Activated CD4-positive, alpha-beta memory T cell treated with anti-CD3 and anti-CD28 coated beads for 36 hours (primary cell): ENCODE data around the gene CDK17. TPM values are rescaled to one million over a fixed set of nuclear protein-coding genes. Genes with fewer than 3 reads are reported as not detected.
"Not testable (repeated sequence)": the region's sequence is repeated elsewhere in the genome, so short reads cannot be mapped to it uniquely, and the experiment has no call there.

ENCODE experiments used
- CTCF ChIA-PET: fragments of 350-600 bp; sonication (Branson Sonifier 250); formaldehyde crosslinking; loops from one replicate; lab custom pipeline; 2021; ENCODE audit warnings: antibody characterized with exemption, inconsistent platforms; lab: Charles Lee
- POLR2A ChIA-PET: fragments of 350-600 bp; sonication (Branson Sonifier 250); formaldehyde crosslinking; loops from one replicate; lab custom pipeline; 2021; ENCODE audit warnings: antibody characterized with exemption; lab: Charles Lee
- DNase-seq: peaks from one replicate; pipeline ENCODE4 v3.0.0-alpha.2; 2020
- H3K27ac Mint-ChIP-seq: one replicate; pipeline ENCODE4 v1.8.0; 2021; ENCODE audit warnings: mixed read lengths
- H3K27me3 Mint-ChIP-seq: one replicate; pipeline ENCODE4 v1.8.0; 2021; ENCODE audit warnings: mixed read lengths
- H3K36me3 Mint-ChIP-seq: one replicate; pipeline ENCODE4 v1.8.0; 2021; ENCODE audit warnings: mixed read lengths
- H3K4me1 Mint-ChIP-seq: one replicate; pipeline ENCODE4 v1.8.0; 2021; ENCODE audit warnings: low read depth, mixed read lengths
- H3K4me3 Mint-ChIP-seq: one replicate; pipeline ENCODE4 v1.8.0; 2021; ENCODE audit warnings: mild to moderate bottlenecking, mixed read lengths
- H3K9me3 Mint-ChIP-seq: one replicate; pipeline ENCODE4 v1.8.0; 2021; ENCODE audit warnings: mixed read lengths
- intact Hi-C: fragments of 100-400 bp; cut with micrococcal nuclease; formaldehyde crosslinking; loops from one replicate; pipeline ENCODE4 v1.15.1; 2023
- total RNA-seq, 2 experiments: library from RNA; stranded (reverse); gene quantifications; one replicate each; pipeline ENCODE4 v1.2.3, GENCODE V29; 2021

The CDK17 gene
- total RNA-seq, 2 experiments from 2014 or later, result 34.5 to 35.7 TPM

- POLR2A ChIA-PET, result no interaction called here
- intact Hi-C loops, result no loop called here
Observed at GRCh38 chr12:96387981-96388380, 12.3 kb downstream of the CDK17 start.

GRCh38 chr12:96386794-96387193 lies 13.4 kb downstream of the CDK17 start:
- Mint-ChIP-seq H3K4me1 (peaks cover 62% of the 10 kb centered on the region), H3K9me3 (peaks cover 8% of the 10 kb centered on the region), H3K4me3 (no peak overlapping the region), H3K27ac (peak overlapping the region; percentile 39), H3K27me3 (no peaks in the 10 kb centered on the region), H3K36me3 (peaks cover 13% of the 10 kb centered on the region)
- no peak for DNase-seq
- ChIA-PET CTCF (no interaction called here), POLR2A (no interaction called here)
- intact Hi-C loops, result no loop called here

More at GRCh38 chr12:96387981-96388380, 12.3 kb downstream of the CDK17 start:
- H3K4me1 Mint-ChIP-seq, result peaks cover 55% of the 10 kb centered on the region
- no peak for DNase-seq
- no peak overlapping the region for H3K27ac Mint-ChIP-seq
- H3K4me3 Mint-ChIP-seq, result no peak overlapping the region
- CTCF ChIA-PET, result interaction anchor here (0.7 to 2.4 kb wide), 2 partner anchors 13 to 49 kb away, joined by 3 to 11 read pairs; partner anchors contain the start of gene CDK17
- H3K9me3 Mint-ChIP-seq, result peaks cover 1% of the 10 kb centered on the region
- H3K27me3 Mint-ChIP-seq, result no peaks in the 10 kb centered on the region
- H3K36me3 Mint-ChIP-seq, result peaks cover 7% of the 10 kb centered on the region

- CTCF ChIA-PET, result interaction anchor here (1.3 kb wide), 1 partner anchor 16 kb away, joined by 11 read pairs; the partner anchor contains the start of gene CDK17
- peaks cover 13% of the 10 kb centered on the region for H3K36me3 Mint-ChIP-seq
- H3K27ac Mint-ChIP-seq, result no peak overlapping the region
- POLR2A ChIA-PET, result interaction anchor here (0.7 kb wide), 1 partner anchor 89 kb away, joined by 3 read pairs; no protein-coding TSS in a partner anchor
- intact Hi-C loops, result no loop called here
- no peaks in the 10 kb centered on the region for H3K27me3 Mint-ChIP-seq
- no peak for DNase-seq
- peaks cover 71% of the 10 kb centered on the region for H3K4me1 Mint-ChIP-seq
- H3K9me3 Mint-ChIP-seq, result peaks cover 10% of the 10 kb centered on the region
- H3K4me3 Mint-ChIP-seq, result no peak overlapping the region
Observed at GRCh38 chr12:96383991-96384390, 16.2 kb downstream of the CDK17 start.

GRCh38 chr12:96383371-96383770 lies 16.9 kb downstream of the CDK17 start:
- peaks cover 71% of the 10 kb centered on the region for H3K4me1 Mint-ChIP-seq
- ChIA-PET CTCF (no interaction called here), POLR2A (no interaction called here)
- no peaks in the 10 kb centered on the region for H3K27me3 Mint-ChIP-seq
- peaks cover 12% of the 10 kb centered on the region for H3K36me3 Mint-ChIP-seq
- no peak overlapping the region for H3K27ac Mint-ChIP-seq
- H3K9me3 Mint-ChIP-seq, result peaks cover 11% of the 10 kb centered on the region
- no peak overlapping the region for H3K4me3 Mint-ChIP-seq
- no peak for DNase-seq
- intact Hi-C loops, result no loop called here

GRCh38 chr12:96379743-96380142 lies 20.5 kb downstream of the CDK17 start:
- H3K9me3 Mint-ChIP-seq, result peaks cover 13% of the 10 kb centered on the region
- DNase-seq, H3K27me3 Mint-ChIP-seq, H3K4me3 Mint-ChIP-seq: not testable (repeated sequence)
- peaks cover 79% of the 10 kb centered on the region for H3K4me1 Mint-ChIP-seq
- CTCF ChIA-PET, result interaction anchor here (2.2 kb wide), 1 partner anchor 20 kb away, joined by 7 read pairs; the partner anchor contains the start of gene CDK17
- intact Hi-C loops, result loop anchor here (5.0 kb wide), 2 partner anchors 42 to 182 kb away; no protein-coding TSS in a partner anchor
- H3K36me3 Mint-ChIP-seq, result peaks cover 16% of the 10 kb centered on the region
- POLR2A ChIA-PET, result interaction anchor here (2.7 kb wide), 1 partner anchor 20 kb away, joined by 18 read pairs; the partner anchor contains the start of gene CDK17
- H3K27ac Mint-ChIP-seq, result peak overlapping the region; percentile 42

- ChIA-PET POLR2A (interaction anchor here (1.1 to 2.7 kb wide), 3 partner anchors 21 to 278 kb away, joined by 3 to 18 read pairs (median 7); partner anchors contain the start of gene CDK17), CTCF (interaction anchor here (1.2 to 2.3 kb wide), 2 partner anchors 22 to 138 kb away, joined by 4 to 13 read pairs; partner anchors contain the start of gene CDK17)
- peak overlapping the region; percentile 76 for H3K4me3 Mint-ChIP-seq
- intact Hi-C loops, result loop anchor here (1.0 to 5.0 kb wide), 4 partner anchors 20 to 181 kb away; no protein-coding TSS in a partner anchor
- H3K27me3 Mint-ChIP-seq, result no peaks in the 10 kb centered on the region
- peak overlapping the region; percentile 96 for H3K27ac Mint-ChIP-seq
- H3K4me1 Mint-ChIP-seq, result peaks cover 78% of the 10 kb centered on the region
- H3K9me3 Mint-ChIP-seq, result peaks cover 13% of the 10 kb centered on the region
- no peak for DNase-seq
- H3K36me3 Mint-ChIP-seq, result peaks cover 12% of the 10 kb centered on the region
Observed at GRCh38 chr12:96378319-96378718, 21.9 kb downstream of the CDK17 start.

- intact Hi-C loops, result loop anchor here (2.0 to 5.0 kb wide), 3 partner anchors 26 to 180 kb away; no protein-coding TSS in a partner anchor
- ChIA-PET CTCF (interaction anchor here (1.0 kb wide), 1 partner anchor 23 kb away, joined by 3 read pairs; the partner anchor contains the start of gene CDK17), POLR2A (no interaction called here)
- Mint-ChIP-seq H3K4me1 (peaks cover 75% of the 10 kb centered on the region), H3K4me3 (peak overlapping the region; percentile 76), H3K36me3 (peaks cover 5% of the 10 kb centered on the region), H3K27me3 (no peaks in the 10 kb centered on the region), H3K27ac (peak overlapping the region; percentile 96), H3K9me3 (peaks cover 4% of the 10 kb centered on the region)
- no peak for DNase-seq
Observed at GRCh38 chr12:96376865-96377264, 23.4 kb downstream of the CDK17 start.

- Mint-ChIP-seq H3K9me3 (peaks cover 4% of the 10 kb centered on the region), H3K4me3 (no peak overlapping the region), H3K27ac (peak overlapping the region; percentile 96), H3K4me1 (peaks cover 75% of the 10 kb centered on the region), H3K27me3 (no peaks in the 10 kb centered on the region), H3K36me3 (peaks cover 5% of the 10 kb centered on the region)
- ChIA-PET POLR2A (interaction anchor here (0.7 to 0.8 kb wide), 2 partner anchors 23 to 24 kb away, joined by 3 to 4 read pairs; partner anchors contain the start of gene CDK17), CTCF (interaction anchor here (1.0 to 1.2 kb wide), 3 partner anchors 24 to 314 kb away, joined by 3 to 4 read pairs (median 3); partner anchors contain the start of gene CDK17)
- no peak for DNase-seq
- intact Hi-C loops, result loop anchor here (2.0 to 5.0 kb wide), 3 partner anchors 25 to 179 kb away; no protein-coding TSS in a partner anchor
Observed at GRCh38 chr12:96375841-96376604, 24.2 kb downstream of the CDK17 start.

- ChIA-PET POLR2A (interaction anchor here (0.6 kb wide), 1 partner anchor 29 kb away, joined by 5 read pairs; no protein-coding TSS in a partner anchor), CTCF (no interaction called here)
- H3K36me3 Mint-ChIP-seq, result peaks cover 5% of the 10 kb centered on the region
- no peak for DNase-seq
- H3K4me3 Mint-ChIP-seq, result no peak overlapping the region
- peaks cover 3% of the 10 kb centered on the region for H3K9me3 Mint-ChIP-seq
- H3K27ac Mint-ChIP-seq, result peak overlapping the region; percentile 96
- intact Hi-C loops, result loop anchor here (5.0 kb wide), 2 partner anchors 38 to 178 kb away; no protein-coding TSS in a partner anchor
- no peaks in the 10 kb centered on the region for H3K27me3 Mint-ChIP-seq
- H3K4me1 Mint-ChIP-seq, result peaks cover 71% of the 10 kb centered on the region
Observed at GRCh38 chr12:96375170-96375569, 25.1 kb downstream of the CDK17 start.

GRCh38 chr12:96371790-96372699 lies 28.2 kb downstream of the CDK17 start:
- no peaks in the 10 kb centered on the region for H3K27me3 Mint-ChIP-seq
- H3K36me3 Mint-ChIP-seq, result peaks cover 2% of the 10 kb centered on the region
- DNase-seq, result no peak
- ChIA-PET POLR2A (no interaction called here), CTCF (interaction anchor here (0.8 kb wide), 1 partner anchor 12 kb away, joined by 3 read pairs; no protein-coding TSS in a partner anchor)
- H3K4me1 Mint-ChIP-seq, result peaks cover 70% of the 10 kb centered on the region
- H3K4me3 Mint-ChIP-seq, result no peak overlapping the region
- no peak overlapping the region for H3K27ac Mint-ChIP-seq
- H3K9me3 Mint-ChIP-seq, result no peaks in the 10 kb centered on the region
- intact Hi-C loops, result no loop called here
